HG03432 (cell line): ENCODE results near the gene ZNF146.
"Not testable (repeated sequence)": the region's sequence is repeated elsewhere in the genome, so short reads cannot be mapped to it uniquely, and the experiment has no call there.

Experiments
- ATAC-seq: cut with Tn5 transposase; IDR thresholded peaks from one replicate; pipeline ENCODE4 v1.9.1; 2021; ENCODE audit warnings: mild to moderate bottlenecking, moderate library complexity; ENCODE audit not compliant: unreplicated experiment

The ZNF146 gene

DNA sequence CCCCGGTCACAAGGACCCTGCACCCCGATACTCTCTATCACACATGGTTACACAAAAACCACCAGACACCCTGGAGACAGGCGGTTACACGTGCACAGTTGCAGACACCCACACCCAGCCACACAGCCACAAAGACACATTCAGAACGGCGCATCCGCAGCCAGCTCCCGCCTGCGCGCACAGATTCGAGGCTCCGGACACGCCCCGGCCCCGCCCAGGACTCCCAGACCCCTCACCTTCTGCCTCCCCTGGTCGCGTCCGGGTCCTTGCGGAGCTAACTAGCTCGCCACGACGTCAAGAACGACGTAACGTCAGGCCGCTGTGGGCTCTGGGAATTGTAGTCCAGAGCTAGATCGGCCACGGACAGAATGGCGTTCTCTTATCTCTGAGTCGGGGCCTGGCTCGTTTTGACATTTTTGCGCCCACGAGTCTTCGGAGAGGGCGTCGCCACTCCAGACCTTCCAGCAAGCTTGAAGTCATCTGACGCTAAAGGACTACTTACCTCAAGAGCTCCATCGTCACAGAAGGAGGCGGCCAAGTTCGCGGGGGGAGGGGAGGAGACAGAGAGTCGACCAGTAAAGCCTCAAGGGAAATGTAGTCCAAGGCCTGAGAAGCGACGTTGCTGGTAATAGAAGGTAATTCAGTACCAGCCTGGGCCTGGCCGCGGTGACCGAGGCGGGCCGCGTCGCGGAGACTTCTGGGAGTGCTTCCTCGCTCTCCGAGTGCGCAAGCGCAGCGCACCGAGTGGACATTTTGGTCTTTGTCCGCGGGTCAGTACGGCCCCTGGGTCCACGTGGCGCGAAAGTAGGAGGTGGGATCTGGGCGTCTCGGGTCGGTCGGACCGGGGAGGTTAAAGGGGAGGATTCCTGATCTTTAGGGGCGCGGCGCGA is at the start of gene ZNF146, which contains the start of gene ZNF565:
Gene ZNF146 (plus strand): TSS at position 721 of the 890 bp plus-strand sequence. CDS start 21,335 bp downstream, outside the sequence.
Gene ZNF565 (minus strand): TSS at position 280 of the 890 bp plus-strand sequence. CDS start 12,680 bp downstream, outside the sequence.
- peak; percentile 90 for ATAC-seq

DNA sequence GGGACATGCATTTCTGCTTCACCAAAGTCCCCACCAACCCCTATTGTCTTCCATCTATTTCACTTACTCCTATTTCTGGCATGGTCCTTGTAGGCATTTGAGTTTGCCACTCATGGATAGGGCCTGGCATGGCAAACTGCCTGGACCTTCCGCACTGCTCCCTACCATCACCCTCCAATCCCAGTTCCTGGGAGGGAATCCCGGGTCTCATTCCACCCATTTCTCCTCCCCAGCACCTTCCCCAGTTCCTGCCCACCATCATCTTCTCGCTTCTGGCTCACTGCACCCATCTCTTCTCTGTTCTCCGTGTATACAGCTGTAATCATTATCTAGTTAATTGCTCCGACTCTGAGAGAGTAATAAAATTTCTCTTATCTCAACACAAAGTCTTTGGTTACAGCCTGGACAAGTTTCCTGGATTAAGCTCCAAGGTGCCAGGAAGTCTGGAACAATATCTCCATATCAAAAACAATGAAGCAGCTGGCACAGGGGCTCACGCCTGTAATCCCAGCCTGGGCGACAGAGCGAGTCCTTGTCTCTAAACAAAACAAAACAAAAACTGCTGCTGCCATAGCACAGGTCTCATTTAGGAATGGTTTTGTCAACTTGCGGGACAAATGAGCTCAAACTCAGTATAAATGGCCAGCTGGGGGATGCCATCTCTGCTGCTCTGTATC is 45.7 kb upstream of the ZNF146 start:
- no peak for ATAC-seq

DNA sequence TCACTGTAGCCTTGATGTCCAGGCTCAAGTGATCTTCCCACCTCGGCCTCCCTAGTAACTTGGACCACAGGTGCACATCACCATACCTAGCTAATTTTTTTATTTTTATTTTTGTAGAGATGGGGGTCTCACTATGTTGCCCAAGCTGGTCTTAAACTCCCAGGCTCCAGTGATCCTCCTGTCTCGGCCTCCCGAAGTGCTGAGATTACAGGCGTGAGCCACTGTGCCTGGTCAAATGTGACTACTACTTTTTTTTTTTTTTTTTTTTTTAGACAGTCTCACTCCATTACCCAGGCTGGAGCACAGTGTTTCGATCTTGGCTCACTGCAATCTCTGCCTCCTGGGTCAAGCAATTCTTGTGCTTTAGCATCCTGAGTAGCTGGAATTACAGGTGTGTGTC is 42.1 kb upstream of the ZNF146 start:
- ATAC-seq: no peak

DNA sequence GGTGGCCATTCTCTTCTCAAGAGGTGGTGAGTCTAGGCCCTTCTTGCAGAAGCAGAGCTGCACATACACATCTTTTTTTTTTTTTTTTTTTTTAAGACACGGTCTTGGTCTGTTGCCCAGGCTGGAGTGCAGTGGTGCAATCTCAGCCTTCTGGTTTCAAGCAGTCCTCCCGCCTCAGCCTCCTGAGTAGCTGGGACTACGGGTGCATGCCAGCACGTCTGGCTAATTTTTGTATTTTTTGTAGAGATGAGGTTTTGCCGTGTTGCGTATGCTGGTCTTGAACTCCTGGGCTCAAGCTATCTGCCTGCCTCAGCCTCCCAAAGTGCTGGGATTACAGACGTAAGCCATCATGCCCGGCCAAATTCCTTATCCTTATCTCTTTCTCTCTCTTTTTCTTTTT is 41.1 kb upstream of the ZNF146 start:
- not testable (repeated sequence) for ATAC-seq

DNA sequence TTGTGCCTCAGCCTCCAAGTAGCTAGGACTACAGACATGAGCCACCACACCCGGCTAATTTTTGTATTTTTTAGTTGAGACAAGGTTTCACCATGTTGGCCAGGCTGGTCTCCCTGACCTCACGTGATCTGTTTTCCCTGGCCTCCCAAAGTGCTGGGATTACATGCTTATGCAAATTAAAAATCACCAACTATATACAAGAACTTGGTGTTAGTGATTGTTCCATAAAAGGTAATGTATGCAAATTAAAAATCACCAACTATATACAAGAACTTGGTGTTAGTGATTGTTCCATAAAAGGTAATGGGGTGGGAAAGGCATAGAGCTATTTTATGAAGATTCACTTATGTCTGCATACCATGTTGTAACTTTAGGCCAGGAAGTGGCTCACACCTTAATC is 35.8 kb upstream of the ZNF146 start:
- not testable (repeated sequence) for ATAC-seq

DNA sequence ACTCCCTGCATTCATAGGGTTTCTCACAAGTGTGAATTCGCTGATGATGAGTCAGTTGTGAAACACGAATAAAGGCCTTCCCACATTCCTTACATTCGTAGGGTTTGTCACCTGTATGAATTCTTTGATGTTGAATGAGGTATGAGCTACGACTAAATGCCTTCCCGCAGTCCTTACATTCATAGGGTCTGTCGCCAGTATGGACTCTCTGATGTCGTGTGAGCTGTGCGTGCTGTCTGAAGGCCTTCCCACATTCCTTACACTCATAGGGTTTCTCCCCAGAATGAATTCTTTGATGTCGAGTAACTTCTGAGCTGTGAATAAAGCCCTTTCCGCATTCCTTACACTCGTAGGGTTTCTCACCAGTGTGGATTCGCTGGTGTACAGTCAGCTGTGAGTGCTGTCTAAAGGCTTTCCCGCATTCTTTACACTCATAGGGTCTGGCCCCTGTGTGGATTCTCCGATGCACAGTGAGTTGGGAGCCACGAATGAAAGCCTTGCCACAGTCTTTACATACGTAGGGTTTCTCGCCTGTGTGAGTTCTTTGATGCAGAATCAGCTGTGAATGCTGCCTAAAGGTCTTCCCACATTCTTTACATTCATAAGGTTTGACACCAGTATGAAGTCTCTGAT is 32.2 kb upstream of the ZNF146 start:
- ATAC-seq: no peak

- no peak for ATAC-seq
Measured at GRCh38 chr19:36183245-36183628, 31.7 kb upstream of the ZNF146 start.

DNA sequence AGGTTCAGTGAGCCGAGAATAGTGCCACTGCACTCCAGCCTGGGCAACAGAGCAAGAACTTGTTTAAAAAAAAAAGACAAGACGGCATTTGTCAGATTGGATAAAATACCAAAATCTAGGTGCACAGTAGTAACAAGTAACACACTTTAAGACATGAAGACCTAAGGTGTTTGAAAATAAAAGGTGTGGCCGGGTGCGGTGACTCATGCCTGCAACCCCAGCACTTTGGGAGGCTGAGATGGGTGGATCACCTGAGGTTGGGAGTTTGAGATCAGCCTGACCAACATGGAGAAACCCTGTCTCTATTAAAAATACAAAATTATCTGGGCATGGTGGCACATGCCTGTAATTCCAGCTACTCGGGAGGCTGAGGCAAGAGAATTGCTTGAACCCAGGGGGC is 28.2 kb upstream of the ZNF146 start:
- not testable (repeated sequence) for ATAC-seq

DNA sequence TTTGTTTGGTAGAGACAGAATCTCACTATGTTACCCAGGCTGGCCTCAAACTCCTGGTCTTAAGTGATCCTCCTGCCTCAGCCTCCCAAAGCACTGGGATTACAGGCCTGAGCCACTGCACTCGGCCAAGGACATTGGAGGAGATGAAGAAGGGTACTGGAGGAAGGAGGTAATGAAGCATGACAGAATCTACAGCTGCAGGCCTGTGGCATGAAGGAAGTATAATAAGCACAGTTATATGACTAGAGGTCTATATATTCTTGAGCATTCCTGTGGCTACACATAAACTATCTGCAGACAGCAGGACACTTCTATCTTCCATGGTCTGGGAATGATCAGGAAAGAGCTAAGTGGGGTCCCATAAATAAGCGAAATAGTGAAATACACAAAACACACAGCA is 18.7 kb upstream of the ZNF146 start:
- ATAC-seq: no peak

- ATAC-seq: no peak
Measured at GRCh38 chr19:36198119-36198518, 16.8 kb upstream of the ZNF146 start.

- no peak for ATAC-seq
Measured at GRCh38 chr19:36201684-36202083, 13.2 kb upstream of the ZNF146 start.

GRCh38 chr19:36203293-36203692 is 11.6 kb upstream of the ZNF146 start:
- no peak for ATAC-seq

DNA sequence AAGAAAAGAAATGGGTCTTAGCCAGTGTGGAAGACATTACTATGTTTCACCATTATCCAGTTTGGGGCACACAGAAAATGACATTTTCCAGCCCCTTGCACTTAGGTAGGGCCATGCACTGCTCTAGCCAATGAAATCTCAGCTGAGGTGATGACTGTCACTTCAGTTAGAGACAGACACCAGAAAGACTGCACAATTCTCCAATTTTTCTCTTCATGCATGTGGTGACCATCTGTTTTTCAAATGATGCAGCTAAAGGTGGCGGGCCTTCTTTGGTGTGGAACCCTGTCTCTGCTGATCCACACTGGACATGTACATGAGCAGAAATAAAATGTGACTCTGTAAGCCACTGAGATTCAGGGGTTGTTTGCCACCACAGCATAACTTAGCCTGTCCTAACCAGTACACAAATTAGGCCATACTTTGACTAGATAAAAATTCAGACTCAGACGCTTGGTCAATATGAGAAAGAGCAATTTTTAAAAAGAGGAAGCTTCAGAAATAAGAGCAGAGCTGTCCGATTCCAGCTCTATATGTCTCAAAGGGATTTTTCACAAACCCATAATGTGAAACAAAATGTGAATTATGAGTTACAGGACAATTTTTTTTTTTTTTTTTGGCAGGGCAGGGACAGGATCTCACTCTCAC is 7.2 kb upstream of the ZNF146 start:
- no peak for ATAC-seq

- ATAC-seq: no peak
Measured at GRCh38 chr19:36209372-36209771, 5.5 kb upstream of the ZNF146 start.

GRCh38 chr19:36210497-36210896 is 4.4 kb upstream of the ZNF146 start:
- no peak for ATAC-seq

DNA sequence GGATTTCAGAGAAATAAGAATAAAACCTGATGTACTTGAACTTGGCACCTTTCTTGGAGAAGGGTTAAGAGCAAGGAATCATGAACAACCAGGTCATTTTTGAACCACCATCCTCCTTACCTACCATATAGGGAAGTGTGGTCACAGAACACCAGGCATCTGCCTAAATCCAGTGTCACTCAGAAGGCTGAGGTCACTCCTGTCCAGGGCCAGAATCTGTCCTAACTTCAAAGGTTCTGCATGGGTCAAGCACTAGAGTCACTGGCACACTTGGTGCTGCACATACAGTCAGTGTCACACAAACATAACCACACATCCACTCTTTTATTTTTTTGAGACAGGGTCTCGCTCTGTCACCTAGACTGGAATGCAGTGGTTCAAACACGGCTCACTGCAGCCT is 2.0 kb upstream of the ZNF146 start:
- ATAC-seq: no peak

DNA sequence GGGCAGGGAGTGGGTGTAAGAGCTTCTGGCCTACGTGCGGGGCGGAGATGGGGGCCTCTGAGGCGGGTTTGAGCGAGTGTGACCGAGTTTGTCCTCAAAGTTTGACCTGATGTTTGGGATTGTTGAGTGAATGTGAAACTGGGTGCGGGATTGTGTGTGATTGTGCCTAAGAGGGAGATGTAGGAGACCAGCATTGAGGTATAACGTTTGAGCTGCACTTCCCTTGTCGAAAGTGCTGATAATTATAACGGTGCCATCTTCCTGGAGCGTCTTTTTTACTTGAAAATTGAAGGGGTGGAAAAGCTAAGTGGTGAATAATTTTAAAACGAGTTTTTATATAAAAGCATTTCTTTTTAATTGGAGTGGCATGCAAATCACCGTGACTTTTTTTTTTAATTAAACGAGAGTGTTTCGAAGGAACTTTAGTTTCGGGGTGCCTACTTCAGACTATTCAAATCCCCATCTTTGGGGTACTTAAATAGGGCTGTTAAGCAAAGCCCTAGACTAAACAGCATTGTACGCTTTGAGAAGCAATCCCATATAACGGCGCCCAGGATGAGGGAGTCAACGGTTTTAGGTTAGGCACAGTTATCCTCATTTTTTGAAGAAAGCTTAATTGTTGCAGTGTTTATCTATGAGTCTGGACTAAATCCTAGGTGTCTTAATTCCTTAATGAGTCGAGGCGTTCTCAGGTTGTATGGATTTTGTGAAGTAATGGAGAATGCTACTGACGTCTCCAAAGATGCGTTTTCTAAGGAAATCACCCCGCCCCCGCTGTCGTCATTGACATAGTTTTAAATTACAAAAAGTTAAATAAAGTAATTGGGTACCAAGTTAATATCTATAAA is 594 bp downstream of the ZNF146 start:
- no peak for ATAC-seq

- ATAC-seq: no peak
Measured at GRCh38 chr19:36221474-36221873, 6.6 kb downstream of the ZNF146 start.

GRCh38 chr19:36222503-36222902 is 7.6 kb downstream of the ZNF146 start:
- no peak for ATAC-seq

- no peak for ATAC-seq
Measured at GRCh38 chr19:36225219-36225892, 10.4 kb downstream of the ZNF146 start.
